NCI-H1092 treated with DMSO at 0.1 percent for 48 hours (cell line): Measurements from ENCODE around the gene MLC1.

ENCODE experiments used
- DNase-seq: peaks from one replicate; lab custom pipeline; 2025; lab: John Stamatoyannopoulos, UW

The MLC1 gene

GRCh38 chr22:50085211-50085972 lies at the start of gene MLC1:
TSS of gene MLC1 (minus strand) at chr22:50085426. CDS start at chr22:50084902, 524 bp downstream.
- DNase-seq, result no peak

- no peak for DNase-seq
Measured at GRCh38 chr22:50134481-50134880, 49.3 kb upstream of the MLC1 start.

GRCh38 chr22:50131894-50132293 lies 46.7 kb upstream of the MLC1 start:
- no peak for DNase-seq

DNA sequence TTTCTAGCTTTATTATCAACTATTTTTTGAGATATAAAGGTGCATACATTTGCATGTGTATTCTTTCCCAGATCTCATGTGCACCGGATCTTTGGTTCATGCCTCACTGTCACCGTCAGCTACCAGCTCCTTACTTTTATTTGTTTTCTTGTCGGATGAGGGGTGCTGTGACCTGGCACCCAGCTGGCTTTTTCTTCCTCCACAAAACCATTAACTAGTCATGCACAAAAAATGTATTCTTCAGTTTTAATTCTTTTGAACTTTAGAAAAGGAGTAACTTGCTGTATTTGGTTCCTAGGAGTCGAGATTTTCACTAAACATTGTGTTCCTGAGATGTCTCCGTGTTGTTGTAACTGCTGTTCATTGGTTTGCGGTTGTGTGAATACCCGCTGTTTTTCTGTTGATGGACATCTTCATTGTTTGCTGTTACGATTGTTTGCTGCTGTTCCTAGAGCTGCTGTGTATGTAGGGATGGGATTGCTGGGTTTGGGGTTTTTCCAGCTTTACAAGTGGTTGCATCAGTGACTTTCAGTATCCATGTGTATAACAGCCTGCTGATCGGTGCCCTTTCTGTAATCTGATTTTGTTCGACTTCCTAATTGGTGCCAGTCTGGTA lies 44.0 kb upstream of the MLC1 start:
- DNase-seq, result no peak

DNA sequence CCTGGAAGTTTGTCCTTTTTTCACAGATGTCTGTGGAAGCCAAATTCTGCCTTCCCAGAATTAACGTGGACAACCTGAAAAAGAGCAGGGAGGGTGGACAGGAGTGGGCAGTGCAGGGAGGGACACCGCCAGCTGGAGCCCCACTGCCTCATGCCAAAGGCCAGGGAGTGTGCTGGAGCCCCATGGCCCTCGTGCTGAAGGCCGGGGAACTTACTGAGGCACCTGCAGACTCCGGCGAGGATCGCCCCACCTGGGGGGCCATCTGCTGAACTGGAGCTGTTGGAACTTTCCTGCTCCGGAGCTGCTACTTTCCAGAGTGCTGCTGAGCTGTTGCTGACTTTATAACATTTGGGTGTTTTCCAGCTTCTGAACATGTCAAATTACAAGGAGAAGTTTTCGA lies 39.8 kb upstream of the MLC1 start:
- DNase-seq, result no peak

GRCh38 chr22:50123119-50123518 lies 37.9 kb upstream of the MLC1 start:
- DNase-seq, result no peak

DNA sequence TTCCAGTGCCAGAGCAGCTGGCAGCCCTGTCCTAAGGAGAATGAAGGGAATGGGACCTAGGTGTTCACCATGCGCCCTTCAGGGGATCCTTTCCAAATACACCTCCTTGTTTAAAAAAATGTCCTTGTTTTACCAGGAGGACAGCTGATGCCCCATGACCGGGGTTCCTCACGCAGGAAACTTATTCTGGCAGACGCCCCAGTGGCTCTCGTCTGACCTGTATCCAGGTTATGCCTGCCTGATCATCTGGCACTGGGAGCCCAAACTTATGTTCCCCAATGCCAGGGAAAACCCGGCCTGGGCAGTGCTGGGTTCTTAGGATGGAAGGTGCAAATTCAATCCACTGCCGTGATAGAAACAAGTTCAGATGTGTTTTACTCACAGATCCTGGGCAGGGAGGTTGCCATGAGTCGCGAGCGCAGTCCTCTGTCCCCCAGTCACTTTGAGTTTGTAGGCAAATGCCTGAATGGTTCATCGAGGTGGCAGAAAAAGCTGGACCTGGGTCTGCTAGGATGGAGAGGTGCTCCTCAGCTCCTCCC lies 36.0 kb upstream of the MLC1 start:
- no peak for DNase-seq

DNA sequence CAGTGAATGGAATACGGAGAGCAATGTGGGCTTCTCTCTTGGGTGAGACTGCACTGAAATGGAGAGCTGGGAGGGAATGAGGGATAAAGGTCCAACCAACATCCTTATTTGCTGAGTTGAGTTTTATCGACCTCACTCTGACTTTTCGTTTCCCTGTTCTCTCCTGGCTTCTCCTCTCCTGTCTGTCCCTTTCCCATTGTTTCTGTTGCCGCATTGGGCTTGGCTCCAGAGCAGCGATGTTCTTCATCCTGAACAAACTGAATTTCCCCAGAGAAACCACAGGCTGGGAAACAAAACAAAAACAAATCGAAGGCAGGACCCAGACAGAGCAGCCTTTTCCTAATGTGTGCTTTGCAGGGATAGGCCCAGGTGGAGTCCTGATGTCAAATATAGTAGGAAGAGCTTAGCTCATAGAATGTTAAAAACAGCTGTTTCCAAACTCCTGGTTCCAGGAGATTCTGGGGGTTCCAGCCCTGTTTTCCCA lies 34.6 kb upstream of the MLC1 start:
- DNase-seq, result no peak

GRCh38 chr22:50119169-50119767 lies 34.0 kb upstream of the MLC1 start:
- no peak for DNase-seq

GRCh38 chr22:50118557-50119168 lies 33.4 kb upstream of the MLC1 start:
- DNase-seq, result no peak

DNA sequence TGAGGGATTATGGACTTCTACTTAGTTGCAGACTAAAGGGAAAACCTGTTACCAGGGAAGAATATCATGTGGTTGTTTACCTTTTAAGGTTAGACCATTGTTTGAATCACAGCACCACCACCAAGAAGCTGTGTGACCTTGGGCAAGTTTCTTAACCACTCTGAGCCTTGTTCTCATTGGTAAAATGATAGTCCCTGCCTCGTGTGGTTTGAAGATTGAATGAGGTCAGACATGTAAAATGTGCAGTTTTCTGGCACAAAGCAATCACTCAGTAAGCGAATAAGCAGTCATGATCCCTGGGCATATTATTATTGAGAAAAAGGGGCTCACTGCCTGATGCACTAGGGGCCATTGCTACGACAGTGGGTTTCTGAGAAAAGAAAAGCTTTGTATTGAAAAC lies 32.9 kb upstream of the MLC1 start:
- no peak for DNase-seq

GRCh38 chr22:50117168-50117762 lies 32.0 kb upstream of the MLC1 start:
- no peak for DNase-seq

DNA sequence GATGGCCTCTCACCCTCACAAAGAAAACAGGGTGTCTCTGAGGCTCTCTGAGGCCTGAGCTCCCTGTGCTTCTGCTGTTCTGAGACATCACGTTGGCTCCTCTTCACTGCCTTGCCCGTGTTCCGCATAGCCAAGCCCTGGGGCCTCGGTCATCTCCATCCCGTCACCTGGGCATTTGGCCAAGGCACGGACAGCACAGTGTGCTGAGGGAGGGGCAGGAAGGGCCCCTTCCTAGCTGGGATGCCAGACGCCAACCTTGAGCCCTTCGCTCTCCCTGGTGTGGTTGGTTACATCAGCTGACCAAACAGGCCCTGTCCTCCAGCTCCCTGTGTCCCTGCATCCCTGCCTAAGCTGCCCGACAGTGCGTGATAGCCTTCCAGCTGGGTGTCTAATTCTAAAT lies 30.5 kb upstream of the MLC1 start:
- DNase-seq, result no peak

DNA sequence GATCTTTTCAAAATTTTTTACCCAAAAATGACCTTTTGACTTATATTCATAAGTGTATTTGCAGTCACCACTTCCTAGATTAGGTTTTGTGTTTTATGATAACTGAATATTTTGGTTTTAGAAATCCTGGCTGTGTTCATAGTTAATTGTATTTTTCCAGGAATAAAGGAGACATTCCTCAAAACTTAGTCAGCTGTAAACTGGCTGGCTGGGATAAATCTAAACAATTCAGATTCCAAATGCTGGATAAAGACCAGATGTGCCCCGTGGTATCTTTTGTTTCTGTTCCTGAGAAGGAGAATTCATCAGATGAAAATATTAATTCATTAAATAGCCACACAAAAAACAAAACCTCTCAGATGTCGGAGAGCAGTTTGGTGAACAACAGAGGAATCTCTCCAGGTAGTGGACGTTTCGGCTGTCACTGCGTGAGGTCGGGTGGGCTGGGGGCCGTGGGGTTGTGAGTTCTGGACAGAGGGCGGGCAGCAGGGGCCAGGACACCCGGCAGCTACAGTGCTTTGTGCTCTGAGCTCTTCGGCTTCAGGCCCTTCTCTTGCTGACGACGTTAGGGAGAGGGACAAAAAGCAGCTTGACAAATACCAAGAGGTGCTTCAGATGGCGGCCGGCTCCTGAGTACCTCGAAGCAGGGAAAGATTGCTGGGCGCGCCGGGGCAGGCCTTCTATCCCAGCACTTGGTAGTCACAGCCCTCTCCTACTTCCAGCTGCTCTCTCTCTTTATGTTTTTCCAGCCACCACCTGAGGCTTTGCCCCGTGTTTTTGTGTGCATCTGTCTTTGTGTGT lies 29.2 kb upstream of the MLC1 start:
- no peak for DNase-seq

GRCh38 chr22:50112151-50113118 lies 27.2 kb upstream of the MLC1 start:
- no peak for DNase-seq

DNA sequence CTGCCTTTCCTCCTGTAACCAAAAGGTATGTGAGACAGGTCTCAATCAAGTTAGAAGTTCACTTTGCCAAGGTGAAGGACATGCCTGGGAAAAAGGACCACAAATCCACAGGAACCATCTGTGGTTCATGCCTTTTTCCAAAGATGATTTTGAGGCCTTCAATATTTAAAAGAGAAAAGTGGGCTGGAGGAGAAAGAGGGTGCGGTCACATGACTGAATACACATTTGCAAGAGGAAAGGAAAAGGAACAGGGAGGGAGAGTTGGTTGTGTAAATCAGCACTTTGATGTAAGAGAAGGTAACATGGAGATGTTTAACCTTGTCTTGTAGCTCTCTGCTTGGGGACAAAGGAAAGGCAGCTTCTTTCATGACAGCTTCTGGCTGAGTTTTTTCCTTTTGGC lies 25.8 kb upstream of the MLC1 start:
- no peak for DNase-seq

DNA sequence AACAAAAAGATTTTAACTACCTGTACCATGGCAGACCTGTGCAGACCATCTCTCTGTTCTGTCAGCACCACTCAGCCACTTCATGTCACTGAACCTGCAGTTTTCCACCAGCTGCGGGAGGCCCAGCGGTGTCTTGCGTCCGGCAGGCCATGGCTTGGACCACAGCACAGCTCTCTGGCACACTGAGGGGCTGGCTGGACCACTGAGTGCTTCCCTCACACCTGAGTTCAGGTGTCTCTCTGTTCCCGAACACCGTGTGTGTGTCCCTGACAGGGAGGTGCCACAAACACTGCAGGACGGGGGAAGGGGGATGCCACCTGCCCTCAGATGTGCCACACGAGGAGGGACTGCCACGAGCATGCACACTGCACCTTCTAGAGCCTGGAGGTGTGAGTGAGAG lies 22.3 kb upstream of the MLC1 start:
- DNase-seq, result no peak

DNA sequence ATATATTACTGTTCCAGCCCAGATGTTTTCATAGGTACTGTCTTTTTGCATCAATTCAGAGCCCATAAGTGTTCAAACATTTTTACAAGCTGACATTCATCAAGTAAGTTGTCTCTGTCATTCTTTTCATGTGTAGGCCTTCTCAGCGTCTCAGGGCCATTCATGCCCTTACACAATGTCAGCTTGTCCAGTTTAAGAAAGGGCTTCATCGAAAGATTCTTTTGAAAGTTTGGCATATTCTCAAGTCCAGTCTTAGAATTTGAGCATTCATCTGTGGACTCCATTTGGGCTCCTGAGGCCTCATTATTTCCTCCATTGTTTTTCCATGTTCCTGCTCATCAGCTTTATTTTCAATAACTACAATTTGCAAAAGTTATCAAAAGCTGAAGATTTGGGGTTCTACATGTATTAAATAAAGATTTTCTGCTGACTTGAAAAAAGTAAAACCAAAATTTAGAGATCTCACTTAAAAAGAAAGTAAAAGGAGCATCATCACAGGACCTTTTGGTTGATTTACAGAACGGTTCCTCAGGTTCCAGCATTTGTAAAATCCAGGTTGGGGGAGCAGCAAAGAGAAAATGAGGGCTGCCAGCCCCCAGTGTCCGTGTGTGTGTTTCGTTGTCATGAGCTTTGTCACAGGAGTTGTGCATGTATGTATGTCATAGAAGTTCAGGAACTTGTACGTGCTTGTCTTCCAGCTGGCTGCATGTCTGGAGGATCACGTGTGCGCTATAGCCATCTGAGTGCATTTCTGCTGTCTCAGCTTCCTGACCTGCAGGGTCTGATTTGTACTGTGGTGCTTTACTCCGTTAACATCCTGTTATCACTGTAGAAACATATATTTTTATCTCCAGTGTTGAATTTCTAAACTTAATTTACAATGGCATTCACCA lies 20.2 kb upstream of the MLC1 start:
- no peak for DNase-seq

- DNase-seq, result no peak
Measured at GRCh38 chr22:50104141-50104544, 18.9 kb upstream of the MLC1 start.
